H9 (cell line): Measurements from ENCODE around the gene ATP7B. TPM values are rescaled to one million over a fixed set of nuclear protein-coding genes. Genes with fewer than 3 reads are reported as not detected.

Experiments
- DNase-seq: peaks from one replicate; pipeline ENCODE4 v3.0.0-alpha.2; 2017
- H2AFZ ChIP-seq: one replicate; pipeline ENCODE4 v1.6.1; 2013; ENCODE audit warnings: mild to moderate bottlenecking, low read length, control low read depth, moderate library complexity
- H2AK5ac ChIP-seq: 2 replicates; pipeline ENCODE4 v1.6.1; 2013; ENCODE audit warnings: low read length, control low read depth, mixed read lengths; ENCODE audit not compliant: insufficient read length
- H2BK120ac ChIP-seq: one replicate; pipeline ENCODE4 v1.6.1; 2013; ENCODE audit warnings: low read depth, mild to moderate bottlenecking, low read length, control low read depth, inconsistent platforms; ENCODE audit not compliant: poor library complexity, severe bottlenecking
- H2BK12ac ChIP-seq: 2 replicates; pipeline ENCODE4 v1.6.1; 2013; ENCODE audit warnings: low read length, control low read depth, mixed read lengths, low read depth; ENCODE audit not compliant: insufficient read length
- H2BK15ac ChIP-seq: 2 replicates; pipeline ENCODE4 v1.6.1; 2013; ENCODE audit warnings: low read depth, low read length, control low read depth
- H2BK20ac ChIP-seq: one replicate; pipeline ENCODE4 v1.6.1; 2013; ENCODE audit warnings: low read depth, mild to moderate bottlenecking, low read length, control low read depth, inconsistent platforms; ENCODE audit not compliant: poor library complexity, severe bottlenecking
- H2BK5ac ChIP-seq: 2 replicates; pipeline ENCODE4 v1.6.1; 2013; ENCODE audit warnings: low read length, control low read depth, mixed read lengths; ENCODE audit not compliant: insufficient read length
- H3K14ac ChIP-seq: 2 replicates; pipeline ENCODE4 v1.6.1; 2013; ENCODE audit warnings: low read length, control low read depth; ENCODE audit not compliant: insufficient read depth
- H3K18ac ChIP-seq: 2 replicates; pipeline ENCODE4 v1.6.1; 2013; ENCODE audit warnings: low read depth, mild to moderate bottlenecking, mixed read lengths, low read length, control low read depth; ENCODE audit not compliant: insufficient read length
- H3K23ac ChIP-seq: 2 replicates; pipeline ENCODE4 v1.6.1; 2013; ENCODE audit warnings: low read length, control low read depth, mixed read lengths, low read depth; ENCODE audit not compliant: insufficient read length
- H3K23me2 ChIP-seq: 2 replicates; pipeline ENCODE4 v1.6.1; 2013; ENCODE audit warnings: low read depth, mild to moderate bottlenecking, mixed read lengths, low read length, control low read depth; ENCODE audit not compliant: insufficient read length, poor library complexity, severe bottlenecking
- H3K27ac ChIP-seq: 2 replicates; pipeline ENCODE4 v1.5.1; 2013; ENCODE audit warnings: low read length, control low read depth, mixed read lengths, low read depth; ENCODE audit not compliant: insufficient read length
- H3K27me3 ChIP-seq: 2 replicates; pipeline ENCODE4 v1.6.1; 2013; ENCODE audit warnings: low read length, control low read depth, inconsistent platforms; ENCODE audit not compliant: insufficient read depth
- H3K4ac ChIP-seq: 2 replicates; pipeline ENCODE4 v1.6.1; 2013; ENCODE audit warnings: low read depth, mild to moderate bottlenecking, control low read depth, inconsistent platforms, low read length, moderate library complexity
- H3K4me1 ChIP-seq: 2 replicates; pipeline ENCODE4 v1.6.1; 2013; ENCODE audit warnings: low read length, control low read depth, inconsistent platforms; ENCODE audit not compliant: insufficient read depth
- H3K4me2 ChIP-seq: 2 replicates; pipeline ENCODE4 v1.6.1; 2013; ENCODE audit warnings: low read length, control low read depth, mixed read lengths; ENCODE audit not compliant: insufficient read length, insufficient read depth
- H3K56ac ChIP-seq: 2 replicates; pipeline ENCODE4 v1.6.1; 2013; ENCODE audit warnings: low read depth, mild to moderate bottlenecking, mixed read lengths, low read length, control low read depth; ENCODE audit not compliant: insufficient read length
- H3K79me1 ChIP-seq: 2 replicates; pipeline ENCODE4 v1.6.1; 2013; ENCODE audit warnings: low read depth, mild to moderate bottlenecking, moderate library complexity, low read length, control low read depth, inconsistent platforms; ENCODE audit not compliant: insufficient read depth, poor library complexity, severe bottlenecking
- H3K79me2 ChIP-seq: 2 replicates; pipeline ENCODE4 v1.6.1; 2013; ENCODE audit warnings: low read length, control low read depth, inconsistent platforms; ENCODE audit not compliant: insufficient read depth
- H3K9ac ChIP-seq: 2 replicates; pipeline ENCODE4 v1.6.1; 2013; ENCODE audit warnings: low read length, control low read depth, mixed read lengths; ENCODE audit not compliant: insufficient read length; ENCODE audit errors: extremely low read depth
- H3K9me3 ChIP-seq: one replicate; pipeline ENCODE4 v1.6.1; 2013; ENCODE audit warnings: low read depth, low read length, inconsistent platforms; ENCODE audit not compliant: control insufficient read depth
- H3T11ph ChIP-seq: one replicate; pipeline ENCODE4 v1.6.1; 2013; ENCODE audit warnings: mild to moderate bottlenecking, low read length, control low read depth, inconsistent platforms
- H4K20me1 ChIP-seq: one replicate; pipeline ENCODE4 v1.6.1; 2013; ENCODE audit not compliant: control insufficient read depth, insufficient read length, insufficient read depth
- H4K5ac ChIP-seq: 2 replicates; pipeline ENCODE4 v1.6.1; 2013; ENCODE audit warnings: low read depth, mild to moderate bottlenecking, mixed read lengths, low read length, control low read depth; ENCODE audit not compliant: insufficient read length
- H4K8ac ChIP-seq: replicated peaks from 2 replicates; pipeline ENCODE4 v1.6.1; 2013; ENCODE audit warnings: low read length, control low read depth, mixed read lengths, low read depth; ENCODE audit not compliant: insufficient read length
- H4K91ac ChIP-seq: 2 replicates; pipeline ENCODE4 v1.6.1; 2013; ENCODE audit warnings: low read depth, mild to moderate bottlenecking, moderate library complexity, mixed read lengths, low read length, control low read depth; ENCODE audit not compliant: insufficient read length
- H3K27ac Mint-ChIP-seq, 3 experiments: 2 replicates in 2 of 3; 3 replicates in 1 of 3; pipeline ENCODE4 v1.8.0; 2020 to 2021; ENCODE audit warnings: mixed read lengths in 3 of 3, mild to moderate bottlenecking in 1 of 3, moderate library complexity in 1 of 3
- H3K27me3 Mint-ChIP-seq: 2 replicates; pipeline ENCODE4 v1.8.0; 2021; ENCODE audit warnings: low read depth, mild to moderate bottlenecking, moderate library complexity, mixed read lengths
- H3K36me3 Mint-ChIP-seq, 3 experiments: 2 replicates in 2 of 3; 3 replicates in 1 of 3; pipeline ENCODE4 v1.8.0; 2020 to 2021; ENCODE audit warnings: low read depth in 3 of 3, mixed read lengths in 3 of 3; ENCODE audit not compliant: insufficient read depth in 1 of 3
- H3K4me1 Mint-ChIP-seq, 2 experiments: 2 replicates each; pipeline ENCODE4 v1.8.0; 2020; ENCODE audit warnings: mixed read lengths in 2 of 2
- H3K4me3 Mint-ChIP-seq, 2 experiments: 2 replicates in 1 of 2; 3 replicates in 1 of 2; pipeline ENCODE4 v1.8.0; 2020 to 2021; ENCODE audit warnings: mild to moderate bottlenecking in 2 of 2, mixed read lengths in 2 of 2, moderate library complexity in 1 of 2
- H3K9me3 Mint-ChIP-seq, 2 experiments: 2 replicates in 1 of 2; 3 replicates in 1 of 2; pipeline ENCODE4 v1.8.0; 2020; ENCODE audit warnings: mild to moderate bottlenecking in 2 of 2, mixed read lengths in 2 of 2, moderate library complexity in 1 of 2
- WGBS: extraction: QIAGEN DNeasy Blood & Tissue Kit; methylation state at CpG from one replicate; pipeline ENCODE4 v1.1.7; 2013; ENCODE audit warnings: missing lambda C conversion rate, low lambda C conversion rate, mixed read lengths; ENCODE audit not compliant: insufficient read length; ENCODE audit errors: extremely low coverage; 5-methylcytosine and 5-hydroxymethylcytosine counted together
- total RNA-seq: library from RNA; stranded (reverse); gene quantifications from 2 replicates; pipeline ENCODE4 v1.2.1, GENCODE V29; 2021
- TF ChIP-seq, protein P1 (sequence below): fragments of 200-600 bp; sonication (generic); conservative IDR thresholded peaks from 3 replicates; pipeline ENCODE4 v1.8.0; 2021; ENCODE audit warnings: antibody characterized with exemption, mild to moderate bottlenecking

The ATP7B gene
- total RNA-seq, 1 experiment from 2014 or later = 5.8 TPM

DNA sequence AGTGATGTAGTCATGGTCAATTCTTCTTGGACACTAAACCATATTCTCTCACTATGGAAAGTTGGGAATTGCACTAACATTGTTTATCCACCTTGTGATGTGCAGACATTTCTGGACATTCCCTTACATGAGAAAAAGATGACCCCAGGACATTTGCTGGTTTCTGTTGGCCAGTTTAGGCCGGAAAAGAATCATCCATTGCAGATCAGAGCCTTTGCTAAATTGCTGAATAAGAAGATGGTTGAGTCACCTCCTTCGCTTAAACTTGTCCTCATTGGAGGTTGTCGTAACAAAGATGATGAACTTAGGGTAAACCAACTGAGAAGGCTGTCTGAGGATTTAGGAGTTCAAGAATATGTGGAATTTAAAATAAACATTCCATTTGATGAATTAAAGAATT lies 13.2 kb upstream of the ATP7B start, which contains the start of gene UTP14C:
UTP14C (plus strand) TSS at position 211 of the 400 bp plus-strand sequence. CDS start 4,114 bp downstream, outside the sequence.
- H2BK5ac ChIP-seq = no peak within 1 kb of the TSS
- no peak within 1 kb of the TSS for H3K27ac Mint-ChIP-seq

More for the DNA sequence above, 13.2 kb upstream of the ATP7B start, which contains the start of gene UTP14C:
- no peak within 1 kb of the TSS for H4K5ac ChIP-seq
- no peak for DNase-seq
- H3K23ac ChIP-seq = no peak within 1 kb of the TSS
- H3K4me2 ChIP-seq = no peak within 1 kb of the TSS
- H3K27me3 Mint-ChIP-seq = no peaks in the 10 kb centered on the region
- WGBS = no CpG with 5 or more reads among the region's 3 CpGs
- H3K9ac ChIP-seq = no peak within 1 kb of the TSS
- H2AK5ac ChIP-seq = no peak within 1 kb of the TSS
- no peaks in the 10 kb centered on the region for H3K4me1 ChIP-seq
- no peak within 1 kb of the TSS for H2BK120ac ChIP-seq
- no peaks in the 10 kb centered on the region for H3K9me3 ChIP-seq
- H3K4me1 Mint-ChIP-seq = no peaks in the 10 kb centered on the region
- no peak within 1 kb of the TSS for H4K91ac ChIP-seq
- H3T11ph ChIP-seq = no peak within 1 kb of the TSS
- H2BK12ac ChIP-seq = no peak within 1 kb of the TSS
- no peak within 1 kb of the TSS for H2AFZ ChIP-seq
- peaks cover 42 to 93% (median 81%) of the 10 kb centered on the region in 3 experiments for H3K36me3 Mint-ChIP-seq
- H4K20me1 ChIP-seq = peaks cover 4% of the 10 kb centered on the region
- H2BK15ac ChIP-seq = no peak within 1 kb of the TSS
- TF ChIP-seq, protein P1, sequence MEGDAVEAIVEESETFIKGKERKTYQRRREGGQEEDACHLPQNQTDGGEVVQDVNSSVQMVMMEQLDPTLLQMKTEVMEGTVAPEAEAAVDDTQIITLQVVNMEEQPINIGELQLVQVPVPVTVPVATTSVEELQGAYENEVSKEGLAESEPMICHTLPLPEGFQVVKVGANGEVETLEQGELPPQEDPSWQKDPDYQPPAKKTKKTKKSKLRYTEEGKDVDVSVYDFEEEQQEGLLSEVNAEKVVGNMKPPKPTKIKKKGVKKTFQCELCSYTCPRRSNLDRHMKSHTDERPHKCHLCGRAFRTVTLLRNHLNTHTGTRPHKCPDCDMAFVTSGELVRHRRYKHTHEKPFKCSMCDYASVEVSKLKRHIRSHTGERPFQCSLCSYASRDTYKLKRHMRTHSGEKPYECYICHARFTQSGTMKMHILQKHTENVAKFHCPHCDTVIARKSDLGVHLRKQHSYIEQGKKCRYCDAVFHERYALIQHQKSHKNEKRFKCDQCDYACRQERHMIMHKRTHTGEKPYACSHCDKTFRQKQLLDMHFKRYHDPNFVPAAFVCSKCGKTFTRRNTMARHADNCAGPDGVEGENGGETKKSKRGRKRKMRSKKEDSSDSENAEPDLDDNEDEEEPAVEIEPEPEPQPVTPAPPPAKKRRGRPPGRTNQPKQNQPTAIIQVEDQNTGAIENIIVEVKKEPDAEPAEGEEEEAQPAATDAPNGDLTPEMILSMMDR = no peak
- H3K4ac ChIP-seq = no peak within 1 kb of the TSS
- peaks cover 2 to 16% of the 10 kb centered on the region in 2 experiments; a peak in 3 of 5 replicates for H3K9me3 Mint-ChIP-seq
- no peak within 1 kb of the TSS for H3K27ac ChIP-seq
- H3K14ac ChIP-seq = no peak within 1 kb of the TSS
- H3K79me2 ChIP-seq = no peaks in the 10 kb centered on the region
- no peak within 1 kb of the TSS for H3K4me3 Mint-ChIP-seq
- no peak within 1 kb of the TSS for H3K18ac ChIP-seq
- H3K79me1 ChIP-seq = peaks cover 2% of the 10 kb centered on the region
- H4K8ac ChIP-seq = no peak within 1 kb of the TSS
- no peak within 1 kb of the TSS for H2BK20ac ChIP-seq
- no peaks in the 10 kb centered on the region for H3K23me2 ChIP-seq
- no peaks in the 10 kb centered on the region for H3K27me3 ChIP-seq
- H3K56ac ChIP-seq = no peak within 1 kb of the TSS
